Mammary epithelial cell (primary cell): ENCODE results near the gene RNU1-2.
"Not testable (repeated sequence)": the region's sequence is repeated elsewhere in the genome, so short reads cannot be mapped to it uniquely, and the experiment has no call there.

Source experiments
- CTCF ChIP-seq, 2 donors: IDR thresholded peaks in 1 of 2; conservative IDR thresholded peaks in 1 of 2; 2 replicates each; pipeline ENCODE4 v1.5.1; 2011 to 2012; ENCODE audit warnings: inconsistent platforms in 2 of 2, low read length in 2 of 2, mild to moderate bottlenecking in 2 of 2, control low read depth in 1 of 2, low read depth in 1 of 2; ENCODE audit not compliant: insufficient read depth in 1 of 2; ENCODE audit errors: extremely low read depth in 1 of 2
- EZH2 ChIP-seq: IDR thresholded peaks from 2 replicates; pipeline ENCODE4 v1.6.1; 2012; ENCODE audit warnings: low read length, inconsistent platforms, borderline replicate concordance

- TF ChIP-seq CTCF (conservative IDR thresholded peaks at IDR 0.05 in 1 of 2, IDR thresholded peaks at IDR 0.05 in 1 of 2; ENCODE audit: extremely low read depth in 1 of 2, insufficient read depth in 1 of 2, low read depth in 1 of 2, low read length in 2 of 2); EZH2: not testable (repeated sequence)
Observed at GRCh38 chr1:16868787-16869186, 27.0 kb upstream of the RNU1-2 start.
